H9 (cell line): Measurements from ENCODE around the gene RIPK1. TPM values are rescaled to one million over a fixed set of nuclear protein-coding genes. Genes with fewer than 3 reads are reported as not detected.

ENCODE experiments used
- DNase-seq: peaks from one replicate; pipeline ENCODE4 v3.0.0-alpha.2; 2017
- H2AFZ ChIP-seq: one replicate; pipeline ENCODE4 v1.6.1; 2013; ENCODE audit warnings: mild to moderate bottlenecking, low read length, control low read depth, moderate library complexity
- H2AK5ac ChIP-seq: 2 replicates; pipeline ENCODE4 v1.6.1; 2013; ENCODE audit warnings: low read length, control low read depth, mixed read lengths; ENCODE audit not compliant: insufficient read length
- H2BK120ac ChIP-seq: one replicate; pipeline ENCODE4 v1.6.1; 2013; ENCODE audit warnings: low read depth, mild to moderate bottlenecking, low read length, control low read depth, inconsistent platforms; ENCODE audit not compliant: poor library complexity, severe bottlenecking
- H2BK12ac ChIP-seq: 2 replicates; pipeline ENCODE4 v1.6.1; 2013; ENCODE audit warnings: low read length, control low read depth, mixed read lengths, low read depth; ENCODE audit not compliant: insufficient read length
- H2BK15ac ChIP-seq: 2 replicates; pipeline ENCODE4 v1.6.1; 2013; ENCODE audit warnings: low read depth, low read length, control low read depth
- H2BK20ac ChIP-seq: one replicate; pipeline ENCODE4 v1.6.1; 2013; ENCODE audit warnings: low read depth, mild to moderate bottlenecking, low read length, control low read depth, inconsistent platforms; ENCODE audit not compliant: poor library complexity, severe bottlenecking
- H2BK5ac ChIP-seq: 2 replicates; pipeline ENCODE4 v1.6.1; 2013; ENCODE audit warnings: low read length, control low read depth, mixed read lengths; ENCODE audit not compliant: insufficient read length
- H3K14ac ChIP-seq: 2 replicates; pipeline ENCODE4 v1.6.1; 2013; ENCODE audit warnings: low read length, control low read depth; ENCODE audit not compliant: insufficient read depth
- H3K18ac ChIP-seq: 2 replicates; pipeline ENCODE4 v1.6.1; 2013; ENCODE audit warnings: low read depth, mild to moderate bottlenecking, mixed read lengths, low read length, control low read depth; ENCODE audit not compliant: insufficient read length
- H3K23ac ChIP-seq: 2 replicates; pipeline ENCODE4 v1.6.1; 2013; ENCODE audit warnings: low read length, control low read depth, mixed read lengths, low read depth; ENCODE audit not compliant: insufficient read length
- H3K23me2 ChIP-seq: 2 replicates; pipeline ENCODE4 v1.6.1; 2013; ENCODE audit warnings: low read depth, mild to moderate bottlenecking, mixed read lengths, low read length, control low read depth; ENCODE audit not compliant: insufficient read length, poor library complexity, severe bottlenecking
- H3K27ac ChIP-seq: 2 replicates; pipeline ENCODE4 v1.5.1; 2013; ENCODE audit warnings: low read length, control low read depth, mixed read lengths, low read depth; ENCODE audit not compliant: insufficient read length
- H3K27me3 ChIP-seq: 2 replicates; pipeline ENCODE4 v1.6.1; 2013; ENCODE audit warnings: low read length, control low read depth, inconsistent platforms; ENCODE audit not compliant: insufficient read depth
- H3K4ac ChIP-seq: 2 replicates; pipeline ENCODE4 v1.6.1; 2013; ENCODE audit warnings: low read depth, mild to moderate bottlenecking, control low read depth, inconsistent platforms, low read length, moderate library complexity
- H3K4me1 ChIP-seq: 2 replicates; pipeline ENCODE4 v1.6.1; 2013; ENCODE audit warnings: low read length, control low read depth, inconsistent platforms; ENCODE audit not compliant: insufficient read depth
- H3K4me2 ChIP-seq: 2 replicates; pipeline ENCODE4 v1.6.1; 2013; ENCODE audit warnings: low read length, control low read depth, mixed read lengths; ENCODE audit not compliant: insufficient read length, insufficient read depth
- H3K56ac ChIP-seq: 2 replicates; pipeline ENCODE4 v1.6.1; 2013; ENCODE audit warnings: low read depth, mild to moderate bottlenecking, mixed read lengths, low read length, control low read depth; ENCODE audit not compliant: insufficient read length
- H3K79me1 ChIP-seq: 2 replicates; pipeline ENCODE4 v1.6.1; 2013; ENCODE audit warnings: low read depth, mild to moderate bottlenecking, moderate library complexity, low read length, control low read depth, inconsistent platforms; ENCODE audit not compliant: insufficient read depth, poor library complexity, severe bottlenecking
- H3K79me2 ChIP-seq: 2 replicates; pipeline ENCODE4 v1.6.1; 2013; ENCODE audit warnings: low read length, control low read depth, inconsistent platforms; ENCODE audit not compliant: insufficient read depth
- H3K9ac ChIP-seq: 2 replicates; pipeline ENCODE4 v1.6.1; 2013; ENCODE audit warnings: low read length, control low read depth, mixed read lengths; ENCODE audit not compliant: insufficient read length; ENCODE audit errors: extremely low read depth
- H3K9me3 ChIP-seq: one replicate; pipeline ENCODE4 v1.6.1; 2013; ENCODE audit warnings: low read depth, low read length, inconsistent platforms; ENCODE audit not compliant: control insufficient read depth
- H3T11ph ChIP-seq: one replicate; pipeline ENCODE4 v1.6.1; 2013; ENCODE audit warnings: mild to moderate bottlenecking, low read length, control low read depth, inconsistent platforms
- H4K20me1 ChIP-seq: one replicate; pipeline ENCODE4 v1.6.1; 2013; ENCODE audit not compliant: control insufficient read depth, insufficient read length, insufficient read depth
- H4K5ac ChIP-seq: 2 replicates; pipeline ENCODE4 v1.6.1; 2013; ENCODE audit warnings: low read depth, mild to moderate bottlenecking, mixed read lengths, low read length, control low read depth; ENCODE audit not compliant: insufficient read length
- H4K8ac ChIP-seq: replicated peaks from 2 replicates; pipeline ENCODE4 v1.6.1; 2013; ENCODE audit warnings: low read length, control low read depth, mixed read lengths, low read depth; ENCODE audit not compliant: insufficient read length
- H4K91ac ChIP-seq: 2 replicates; pipeline ENCODE4 v1.6.1; 2013; ENCODE audit warnings: low read depth, mild to moderate bottlenecking, moderate library complexity, mixed read lengths, low read length, control low read depth; ENCODE audit not compliant: insufficient read length
- H3K27ac Mint-ChIP-seq, 3 experiments: 2 replicates in 2 of 3; 3 replicates in 1 of 3; pipeline ENCODE4 v1.8.0; 2020 to 2021; ENCODE audit warnings: mixed read lengths in 3 of 3, mild to moderate bottlenecking in 1 of 3, moderate library complexity in 1 of 3
- H3K27me3 Mint-ChIP-seq: 2 replicates; pipeline ENCODE4 v1.8.0; 2021; ENCODE audit warnings: low read depth, mild to moderate bottlenecking, moderate library complexity, mixed read lengths
- H3K36me3 Mint-ChIP-seq, 3 experiments: 2 replicates in 2 of 3; 3 replicates in 1 of 3; pipeline ENCODE4 v1.8.0; 2020 to 2021; ENCODE audit warnings: low read depth in 3 of 3, mixed read lengths in 3 of 3; ENCODE audit not compliant: insufficient read depth in 1 of 3
- H3K4me1 Mint-ChIP-seq, 2 experiments: 2 replicates each; pipeline ENCODE4 v1.8.0; 2020; ENCODE audit warnings: mixed read lengths in 2 of 2
- H3K4me3 Mint-ChIP-seq, 2 experiments: 2 replicates in 1 of 2; 3 replicates in 1 of 2; pipeline ENCODE4 v1.8.0; 2020 to 2021; ENCODE audit warnings: mild to moderate bottlenecking in 2 of 2, mixed read lengths in 2 of 2, moderate library complexity in 1 of 2
- H3K9me3 Mint-ChIP-seq, 2 experiments: 2 replicates in 1 of 2; 3 replicates in 1 of 2; pipeline ENCODE4 v1.8.0; 2020; ENCODE audit warnings: mild to moderate bottlenecking in 2 of 2, mixed read lengths in 2 of 2, moderate library complexity in 1 of 2
- CTCF ChIP-seq: fragments of 200-600 bp; sonication (generic); conservative IDR thresholded peaks from 3 replicates; pipeline ENCODE4 v1.8.0; 2021; ENCODE audit warnings: antibody characterized with exemption, mild to moderate bottlenecking
- WGBS: extraction: QIAGEN DNeasy Blood & Tissue Kit; methylation state at CpG from one replicate; pipeline ENCODE4 v1.1.7; 2013; ENCODE audit warnings: missing lambda C conversion rate, low lambda C conversion rate, mixed read lengths; ENCODE audit not compliant: insufficient read length; ENCODE audit errors: extremely low coverage; 5-methylcytosine and 5-hydroxymethylcytosine counted together
- total RNA-seq: library from RNA; stranded (reverse); gene quantifications from 2 replicates; pipeline ENCODE4 v1.2.1, GENCODE V29; 2021

Gene RIPK1
- total RNA-seq, 1 experiment from 2014 or later, result 24.6 TPM

- Histone ChIP-seq H3K14ac (no peak overlapping the region), H2BK12ac (no peak overlapping the region), H2BK20ac (no peak overlapping the region), H3K9ac (no peak overlapping the region), H2AK5ac (no peak overlapping the region), H3K56ac (no peak overlapping the region), H2BK5ac (no peak overlapping the region), H2AFZ (no peak overlapping the region), H3K23me2 (peaks cover 8% of the 10 kb centered on the region), H3K79me2 (no peaks in the 10 kb centered on the region), H4K8ac (no peak overlapping the region), H2BK120ac (no peak overlapping the region), H3K79me1 (no peaks in the 10 kb centered on the region), H3K27ac (no peak overlapping the region), H2BK15ac (no peak overlapping the region), H3K4ac (no peak overlapping the region), H3K4me2 (peak overlapping the region; percentile 76), H3T11ph (no peak overlapping the region), H3K27me3 (no peaks in the 10 kb centered on the region), H3K4me1 (peaks cover 26% of the 10 kb centered on the region), H3K23ac (no peak overlapping the region), H4K20me1 (no peaks in the 10 kb centered on the region), H4K91ac (no peak overlapping the region), H3K18ac (no peak overlapping the region), H3K9me3 (no peaks in the 10 kb centered on the region), H4K5ac (no peak overlapping the region)
- no CpG with 5 or more reads among the region's 13 CpGs for WGBS
- TF ChIP-seq CTCF, result peak; percentile 11; the same call in 2 of the 3 replicates
- H3K27me3 Mint-ChIP-seq, result no peaks in the 10 kb centered on the region; the same call in none of the 2 replicates
- H3K4me3 Mint-ChIP-seq, result peak overlapping the region; percentile 59 to 81
- peak overlapping the region in 2 of 3 experiments; percentile 32 to 79; a peak in 2 of 7 replicates for H3K27ac Mint-ChIP-seq
- peaks cover 38 to 80% of the 10 kb centered on the region in 2 experiments for H3K4me1 Mint-ChIP-seq
- H3K9me3 Mint-ChIP-seq, result peaks cover 3% of the 10 kb centered on the region in 2 experiments; a peak in 1 of 5 replicates
- no peak for DNase-seq
- H3K36me3 Mint-ChIP-seq, result no peaks in the 10 kb centered on the region; a peak in 2 of 7 replicates
Measured at GRCh38 chr6:3163248-3163594, 94.9 kb downstream of the RIPK1 start.
